Fibroblast of mammary gland (primary cell): ENCODE results near the gene LARGE2.
A peak's percentile ranks its signal among the peaks of the same experiment; 100 is the strongest.

Experiments used
- DNase-seq: peaks from one replicate; pipeline ENCODE4 v3.0.0-alpha.2; 2010; ENCODE audit warnings: low read depth
- H3K4me3 ChIP-seq: 2 replicates; pipeline ENCODE4 v1.5.1; 2011; ENCODE audit warnings: low read depth, mild to moderate bottlenecking, low read length, moderate library complexity; ENCODE audit not compliant: control insufficient read depth
- CTCF ChIP-seq: conservative IDR thresholded peaks from 2 replicates; pipeline ENCODE4 v1.5.1; 2011; ENCODE audit warnings: low read depth, low read length, inconsistent platforms; ENCODE audit not compliant: control insufficient read depth, insufficient read depth

Gene LARGE2

DNA sequence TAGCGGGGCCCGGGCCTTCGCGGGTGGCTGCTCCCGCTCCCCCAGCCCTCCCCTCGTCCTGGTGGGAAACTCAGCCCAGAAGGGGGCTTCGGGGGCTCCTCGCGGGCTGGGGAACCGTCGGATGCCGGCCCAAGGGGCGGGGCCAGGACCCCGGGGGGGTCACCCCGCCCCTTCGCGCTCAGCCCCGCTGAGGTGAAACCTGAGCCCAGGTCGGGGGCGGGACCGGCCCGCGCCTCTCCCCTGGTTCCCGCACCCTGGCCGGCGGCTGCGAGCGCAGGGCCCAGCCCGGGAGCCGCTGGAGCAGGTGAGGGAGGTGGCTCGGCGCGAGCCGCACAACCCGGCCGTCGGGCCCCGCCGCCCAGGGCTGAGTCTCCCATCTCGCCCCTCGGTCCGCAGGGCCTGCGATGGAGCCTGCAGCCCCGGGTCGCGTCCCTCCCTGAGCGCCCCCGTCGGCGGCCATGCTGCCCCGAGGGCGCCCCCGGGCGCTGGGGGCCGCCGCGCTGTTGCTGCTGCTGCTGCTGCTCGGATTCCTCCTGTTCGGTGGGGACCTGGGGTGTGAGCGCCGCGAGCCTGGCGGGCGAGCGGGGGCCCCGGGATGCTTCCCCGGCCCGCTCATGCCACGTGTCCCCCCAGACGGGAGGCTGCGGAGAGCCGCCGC, at the start of gene LARGE2:
LARGE2 (plus strand) TSS at position 232 of the 658 bp plus-strand sequence; CDS start at position 459, 227 bp downstream.
- no peak within 1 kb of the TSS for H3K4me3 ChIP-seq
- TF ChIP-seq CTCF: no peak
- no peak for DNase-seq

GRCh38 chr11:45876401-45876800, 46.1 kb upstream of the LARGE2 start:
- H3K4me3 ChIP-seq: no peak overlapping the region
- no peak for DNase-seq
- no peak for TF ChIP-seq CTCF

GRCh38 chr11:45877221-45877620, 45.2 kb upstream of the LARGE2 start:
- H3K4me3 ChIP-seq: no peak overlapping the region
- TF ChIP-seq CTCF: no peak
- DNase-seq: no peak

DNA sequence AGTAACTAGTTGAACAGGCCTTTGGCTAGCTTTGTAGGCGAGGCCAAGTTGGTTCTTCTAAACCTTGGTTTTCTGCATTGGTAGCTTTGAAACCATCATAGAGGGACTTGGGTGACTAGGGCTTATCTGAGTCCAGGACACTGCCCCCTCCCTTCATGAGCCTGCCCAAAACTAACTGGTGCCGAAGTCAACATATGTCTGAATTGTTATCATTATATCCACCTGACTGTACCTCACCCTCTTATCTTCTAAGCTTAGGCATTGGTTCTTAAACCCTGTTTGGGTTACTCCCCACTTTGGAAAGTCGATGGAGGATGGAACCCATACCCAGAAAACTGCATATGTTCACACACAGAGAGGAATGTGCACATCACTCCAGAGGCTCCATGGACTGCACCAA, 44.6 kb upstream of the LARGE2 start:
- H3K4me3 ChIP-seq: no peak overlapping the region
- no peak for DNase-seq
- no peak for TF ChIP-seq CTCF

DNA sequence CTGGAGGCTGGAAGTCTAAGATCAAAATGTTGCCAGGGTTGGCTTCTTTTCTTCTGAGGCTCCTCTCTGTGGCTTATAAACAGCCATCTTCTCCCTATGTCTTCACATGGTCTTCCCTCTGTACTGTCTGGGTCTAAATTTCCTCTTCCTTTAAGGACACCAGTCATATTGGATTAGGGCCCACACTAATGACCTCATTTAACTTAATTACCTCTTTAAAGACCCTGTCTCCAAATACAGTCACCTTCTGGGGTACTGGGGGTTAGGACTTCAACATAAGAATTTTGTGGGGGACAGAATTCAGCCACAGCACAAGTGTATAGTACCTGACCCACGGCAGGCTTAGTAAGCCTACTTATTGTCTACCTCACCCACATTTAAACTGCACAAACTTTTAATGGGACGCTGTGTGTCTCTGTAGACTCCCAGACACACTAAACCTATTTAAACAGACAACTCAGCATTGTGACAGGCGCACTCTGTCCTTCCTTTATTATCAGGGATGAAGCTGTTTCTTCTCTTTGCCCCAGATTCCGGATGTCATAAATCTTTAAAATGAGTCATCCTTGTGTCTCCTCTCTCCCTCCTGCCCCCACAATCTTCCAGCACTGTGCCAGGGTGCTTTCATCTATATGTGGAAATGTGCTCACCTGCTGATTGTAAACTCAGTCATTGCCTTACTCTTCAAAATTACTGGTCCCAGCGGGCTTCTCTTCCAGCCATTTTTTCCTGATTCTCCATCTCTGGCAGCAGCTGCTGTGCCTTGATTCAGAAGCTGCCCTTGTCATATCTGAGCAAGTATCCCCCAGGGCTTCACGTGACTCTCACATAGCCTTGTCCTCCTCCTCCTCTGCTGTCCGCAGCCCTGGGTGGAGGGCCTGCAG, 42.4 kb upstream of the LARGE2 start:
- H3K4me3 ChIP-seq: no peak overlapping the region
- no peak for TF ChIP-seq CTCF
- DNase-seq: peak; percentile 62

- H3K4me3 ChIP-seq: no peak overlapping the region
- no peak for TF ChIP-seq CTCF
- no peak for DNase-seq
Measured at GRCh38 chr11:45880772-45881570, 41.5 kb upstream of the LARGE2 start.
